Urinary bladder (tissue), 4 donors: ENCODE measurements around the gene ORM1. TPM values are rescaled to one million over a fixed set of nuclear protein-coding genes. Genes with fewer than 3 reads are reported as not detected.
"Not testable (repeated sequence)": the region's sequence is repeated elsewhere in the genome, so short reads cannot be mapped to it uniquely, and the experiment has no call there.

ENCODE experiments used
- DNase-seq: peaks from one replicate; pipeline ENCODE4 v3.0.0-alpha.2; 2015; ENCODE audit errors: extremely low spot score
- H3K27ac ChIP-seq: one replicate; pipeline ENCODE4 v1.5.1; 2013; ENCODE audit warnings: low read depth, mild to moderate bottlenecking, moderate library complexity
- H3K36me3 ChIP-seq: one replicate; pipeline ENCODE4 v1.6.1; 2013; ENCODE audit warnings: mild to moderate bottlenecking, moderate library complexity; ENCODE audit not compliant: insufficient read depth
- H3K4me1 ChIP-seq: one replicate; pipeline ENCODE4 v1.6.1; 2013; ENCODE audit warnings: mild to moderate bottlenecking, moderate library complexity; ENCODE audit not compliant: insufficient read depth
- H3K4me3 ChIP-seq: one replicate; pipeline ENCODE4 v1.5.1; 2013; ENCODE audit warnings: low read depth, low read length
- WGBS: extraction: QIAGEN DNeasy Blood & Tissue Kit; methylation state at CpG from one replicate; pipeline ENCODE4 v1.1.7; 2013; 5-methylcytosine and 5-hydroxymethylcytosine counted together
- polyA plus RNA-seq: library from polyadenylated mRNA; stranded (reverse); fragments of 200-250 nt; gene quantifications from one replicate; pipeline ENCODE4 v1.2.3, GENCODE V29; 2013
- total RNA-seq: library from RNA; depleted of rRNA; stranded (reverse); fragments of >200 nt; gene quantifications from one replicate; pipeline ENCODE4 v1.2.3, GENCODE V29; 2014
- donor health status: healthy with polysubstance abuse.
- donor health status: healthy.

Gene ORM1
- total and polyA plus RNA-seq, 2 donors: 0.53 to 19.2 TPM

GRCh38 chr9:114318416-114318815, 4.5 kb upstream of the ORM1 start:
- Histone ChIP-seq H3K4me1 (no peaks in the 10 kb centered on the region), H3K36me3 (no peaks in the 10 kb centered on the region), H3K4me3 (no peak overlapping the region), H3K27ac (no peak overlapping the region)
- no peak for DNase-seq
- 90% methylated on average over 8 of the region's 8 CpGs for WGBS

GRCh38 chr9:114319147-114319546, 3.8 kb upstream of the ORM1 start:
- WGBS: 83% methylated on average over 3 of the region's 3 CpGs
- no peak for DNase-seq
- Histone ChIP-seq H3K4me3 (no peak overlapping the region), H3K4me1 (no peaks in the 10 kb centered on the region), H3K36me3 (no peaks in the 10 kb centered on the region), H3K27ac (no peak overlapping the region)

- not testable (repeated sequence) for DNase-seq, H3K27ac ChIP-seq, H3K36me3 ChIP-seq, H3K4me1 ChIP-seq, H3K4me3 ChIP-seq
- 90% methylated on average over 7 of the region's 7 CpGs for WGBS
Measured at GRCh38 chr9:114320710-114321109, 2.2 kb upstream of the ORM1 start.

- Histone ChIP-seq H3K36me3 (no peaks in the 10 kb centered on the region), H3K4me3 (no peak overlapping the region), H3K27ac (no peak overlapping the region), H3K4me1 (no peaks in the 10 kb centered on the region)
- DNase-seq: no peak
- 76% methylated on average over 8 of the region's 8 CpGs for WGBS
Measured at GRCh38 chr9:114321759-114322158, 1.1 kb upstream of the ORM1 start.

GRCh38 chr9:114322160-114322818, 609 bp upstream of the ORM1 start:
- 73% methylated on average over 12 of the region's 12 CpGs for WGBS
- DNase-seq, H3K27ac ChIP-seq, H3K36me3 ChIP-seq, H3K4me1 ChIP-seq, H3K4me3 ChIP-seq: not testable (repeated sequence)

- not testable (repeated sequence) for H3K4me3 ChIP-seq, DNase-seq, H3K27ac ChIP-seq, H3K4me1 ChIP-seq, H3K36me3 ChIP-seq
- WGBS: 81% methylated on average over 6 of the region's 6 CpGs
Measured at GRCh38 chr9:114323849-114324248, 951 bp downstream of the ORM1 start.

GRCh38 chr9:114324492-114324891, 1.6 kb downstream of the ORM1 start:
- H3K4me1 ChIP-seq: no peaks in the 10 kb centered on the region
- no peak overlapping the region for H3K4me3 ChIP-seq
- no peak for DNase-seq
- H3K36me3 ChIP-seq: no peaks in the 10 kb centered on the region
- 89% methylated on average over 8 of the region's 8 CpGs for WGBS
- no peak overlapping the region for H3K27ac ChIP-seq

GRCh38 chr9:114324965-114325364, 2.1 kb downstream of the ORM1 start:
- not testable (repeated sequence) for DNase-seq, H3K27ac ChIP-seq, H3K4me3 ChIP-seq, H3K4me1 ChIP-seq, H3K36me3 ChIP-seq
- 83% methylated on average over 7 of the region's 9 CpGs for WGBS

- not testable (repeated sequence) for DNase-seq, H3K4me1 ChIP-seq, H3K36me3 ChIP-seq, H3K27ac ChIP-seq, H3K4me3 ChIP-seq
- 83% methylated on average over 3 of the region's 3 CpGs for WGBS
Measured at GRCh38 chr9:114325684-114326254, 2.9 kb downstream of the ORM1 start.

- no peak for DNase-seq
- WGBS: 94% methylated on average over 8 of the region's 8 CpGs
Measured at GRCh38 chr9:114327749-114328148, 4.9 kb downstream of the ORM1 start.

GRCh38 chr9:114328357-114328820, 5.5 kb downstream of the ORM1 start:
- H3K4me1 ChIP-seq, H3K4me3 ChIP-seq, DNase-seq, H3K36me3 ChIP-seq, H3K27ac ChIP-seq: not testable (repeated sequence)
- WGBS: 87% methylated on average over 10 of the region's 10 CpGs

More at GRCh38 chr9:114327749-114328148, 4.9 kb downstream of the ORM1 start:
- Histone ChIP-seq H3K4me3 (no peak overlapping the region), H3K4me1 (no peaks in the 10 kb centered on the region), H3K36me3 (no peaks in the 10 kb centered on the region), H3K27ac (no peak overlapping the region)

GRCh38 chr9:114328937-114329624, 6.2 kb downstream of the ORM1 start:
- not testable (repeated sequence) for DNase-seq, H3K4me3 ChIP-seq, H3K36me3 ChIP-seq, H3K27ac ChIP-seq, H3K4me1 ChIP-seq
- WGBS: 80% methylated on average over 10 of the region's 12 CpGs

GRCh38 chr9:114329625-114330022, 6.7 kb downstream of the ORM1 start, which contains the start of gene ORM2:
ORM2 (plus strand) TSS chr9:114329869; CDS start chr9:114329905, 36 bp downstream.
- not testable (repeated sequence) for H3K27ac ChIP-seq, H3K4me1 ChIP-seq, DNase-seq, H3K4me3 ChIP-seq, H3K36me3 ChIP-seq
- WGBS: 80% methylated on average over 1 of the region's 10 CpGs

- H3K4me3 ChIP-seq: no peak overlapping the region
- no peak for DNase-seq
- no peak overlapping the region for H3K27ac ChIP-seq
- H3K36me3 ChIP-seq: no peaks in the 10 kb centered on the region
- 72% methylated on average over 10 of the region's 10 CpGs for WGBS
- no peaks in the 10 kb centered on the region for H3K4me1 ChIP-seq
Measured at GRCh38 chr9:114330636-114331035, 7.7 kb downstream of the ORM1 start.
